Spleen (tissue), 11 donors: ENCODE measurements around the gene VASN. TPM values are rescaled to one million over a fixed set of nuclear protein-coding genes. Genes with fewer than 3 reads are reported as not detected.

Source experiments
- DNase-seq: peaks from one replicate; pipeline ENCODE4 v3.0.0-alpha.2; 2020
- H3K27ac ChIP-seq, 8 donors: fragments of 200-600 bp; sonication (generic) in 7 of 8; 1 replicate in 4 of 8; 2 replicates in 4 of 8; pipeline versions ENCODE4 v1.5.0 to v1.8.0; 2016 to 2021; ENCODE audit warnings: inconsistent platforms in 4 of 8, mild to moderate bottlenecking in 4 of 8, moderate library complexity in 1 of 8
- H3K27me3 ChIP-seq, 7 donors: fragments of 200-600 bp; sonication (generic) in 6 of 7; replicated peaks in 1 of 7; 1 replicate in 4 of 7; 2 replicates in 3 of 7; pipeline versions ENCODE4 v1.5.0 to v1.8.0; 2016 to 2021; ENCODE audit warnings: inconsistent platforms in 3 of 7, mild to moderate bottlenecking in 1 of 7
- H3K36me3 ChIP-seq, 6 donors: fragments of 200-600 bp; sonication (generic) in 5 of 6; 1 replicate in 4 of 6; 2 replicates in 2 of 6; pipeline versions ENCODE4 v1.5.0 to v1.8.0; 2016 to 2021; ENCODE audit warnings: inconsistent platforms in 2 of 6
- H3K4me1 ChIP-seq, 6 donors: fragments of 200-600 bp; sonication (generic) in 5 of 6; 1 replicate in 3 of 6; 2 replicates in 3 of 6; pipeline versions ENCODE4 v1.5.0 to v1.8.0; 2016 to 2021; ENCODE audit warnings: inconsistent platforms in 3 of 6
- H3K4me3 ChIP-seq, 8 donors: fragments of 200-600 bp; sonication (generic) in 7 of 8; 1 replicate in 4 of 8; 2 replicates in 4 of 8; pipeline versions ENCODE4 v1.5.0 to v1.8.0; 2016 to 2021; ENCODE audit warnings: inconsistent platforms in 4 of 8, mild to moderate bottlenecking in 4 of 8, moderate library complexity in 2 of 8
- H3K9me3 ChIP-seq, 8 donors: fragments of 200-600 bp; sonication (generic) in 7 of 8; 1 replicate in 4 of 8; 2 replicates in 4 of 8; pipeline versions ENCODE4 v1.5.0 to v1.8.0; 2016 to 2021; ENCODE audit warnings: inconsistent platforms in 4 of 8
- CTCF ChIP-seq, 11 experiments: fragments of 200-600 bp in 7 of 11; fragments of 450-650 bp in 4 of 11; sonication (generic) in 4 of 11; IDR thresholded peaks in 8 of 11; conservative IDR thresholded peaks in 3 of 11; 1 replicate in 7 of 11; 2 replicates in 4 of 11; pipeline versions ENCODE4 v1.4.0 to v1.8.0; 2016 to 2021; ENCODE audit warnings: antibody characterized with exemption in 11 of 11, inconsistent platforms in 4 of 11, mild to moderate bottlenecking in 1 of 11
- POLR2A ChIP-seq, 3 donors: fragments of 450-650 bp; IDR thresholded peaks; one replicate each; pipeline ENCODE4 v1.5.1; 2017; ENCODE audit warnings: antibody characterized with exemption in 3 of 3, mild to moderate bottlenecking in 1 of 3
- POLR2AphosphoS5 ChIP-seq, 3 donors: sonication (generic); formaldehyde crosslinking; IDR thresholded peaks; one replicate each; pipeline ENCODE4 v1.5.1; 2017; ENCODE audit warnings: antibody characterized with exemption in 3 of 3
- WGBS, 5 donors: extraction: QIAGEN DNeasy Blood & Tissue Kit in 3 of 5; methylation state at CpG; one replicate each; pipeline versions ENCODE4 v1.1.5 to v1.1.7; 2013 to 2018; 5-methylcytosine and 5-hydroxymethylcytosine counted together
- intact Hi-C: fragments of 100-400 bp; cut with DNase I; formaldehyde crosslinking; loops from one replicate; pipeline ENCODE4 v1.15.0; 2023; ENCODE audit warnings: low total_unique reads
- polyA plus RNA-seq, 3 donors: library from polyadenylated mRNA; stranded (reverse); fragments of 200-250 nt; gene quantifications; one replicate each; pipeline ENCODE4 v1.2.1, GENCODE V29; 2013
- total RNA-seq, 7 donors: library from RNA; depleted of rRNA in 3 of 7; stranded (reverse); fragments of >200 nt in 3 of 7; fragmentation: NEBNext Ultra II Directional in 4 of 7; extraction: Animal tissue kit (Norgen Biotek cat#: 25700) in 4 of 7; gene quantifications; one replicate each; pipeline versions ENCODE4 v1.1.0 to v1.2.1, GENCODE V29; 2016 to 2021
- donor health status: healthy with polysubstance abuse.
- donor health status: DM: no; HTN: no; CAD: no; lungs with moderate emphysema.
- donor health status: DM: no; HTN: no; CAD: no.
- donor health status: Bipolar disorder and iron deficiency.
- donor health status: healthy.
- donor health status: DM: no; HTN: no; CAD: no.
- donor health status: DM: yes; HTN: yes; CAD: no.

The VASN gene
- total and polyA plus RNA-seq, 10 donors: 2.0 to 24.9 (median 11.2) TPM

- H3K4me1 ChIP-seq: peaks cover 25 to 79% (median 63%) of the 10 kb centered on the region in 6 donors
- peaks cover 0 to 4% (median 0%) of the 10 kb centered on the region in 6 donors for H3K36me3 ChIP-seq
- no peaks in the 10 kb centered on the region for H3K9me3 ChIP-seq
- intact Hi-C loops: no loop called here
- H3K4me3 ChIP-seq: peak overlapping the region; percentile 16 to 74 (median 37)
- TF ChIP-seq POLR2A (IDR thresholded peaks at IDR 0.05) (no peak), CTCF (IDR thresholded peaks at IDR 0.05 in 8 of 11, conservative IDR thresholded peaks at IDR 0.05 in 3 of 11) (no peak), POLR2AphosphoS5 (IDR thresholded peaks at IDR 0.05) (no peak)
- WGBS, 5 donors: 3 to 6% (median 4%) methylated on average over 4 to 57 of the region's 57 CpGs; no CpG with 5 or more reads in 1 of the 5 donors
- DNase-seq: no peak
- peaks cover 0 to 25% (median 0%) of the 10 kb centered on the region in 7 donors for H3K27me3 ChIP-seq
- peak overlapping the region in 7 of 8 donors; percentile 33 to 78 (median 75) for H3K27ac ChIP-seq
Measured at GRCh38 chr16:4327386-4328045, 44.1 kb upstream of the VASN start.

GRCh38 chr16:4328046-4328781 is 43.4 kb upstream of the VASN start:
- Histone ChIP-seq H3K4me1 (peaks cover 25 to 74% (median 60%) of the 10 kb centered on the region in 6 donors), H3K27ac (peak overlapping the region; percentile 33 to 78 (median 74)), H3K9me3 (no peaks in the 10 kb centered on the region), H3K4me3 (peak overlapping the region; percentile 16 to 74 (median 37)), H3K27me3 (peaks cover 0 to 30% (median 0%) of the 10 kb centered on the region in 7 donors), H3K36me3 (peaks cover 0 to 11% (median 0%) of the 10 kb centered on the region in 6 donors)
- DNase-seq: peak; percentile 90
- 5 to 10% (median 8%) methylated on average over 22 to 30 of the region's 30 CpGs for WGBS, 5 donors
- TF ChIP-seq POLR2A (IDR thresholded peaks at IDR 0.05): no peak
- peak; percentile 9 to 73 (median 54) for TF ChIP-seq CTCF (IDR thresholded peaks at IDR 0.05 in 8 of 11, conservative IDR thresholded peaks at IDR 0.05 in 3 of 11)
- TF ChIP-seq POLR2AphosphoS5 (IDR thresholded peaks at IDR 0.05): peak; percentile 21 to 68 (median 65)
- intact Hi-C loops: no loop called here

GRCh38 chr16:4328782-4329775 is 42.6 kb upstream of the VASN start:
- 51 to 64% (median 54%) methylated on average over 12 to 17 of the region's 17 CpGs for WGBS, 5 donors
- DNase-seq: no peak
- TF ChIP-seq POLR2A (IDR thresholded peaks at IDR 0.05) (no peak), POLR2AphosphoS5 (IDR thresholded peaks at IDR 0.05) (no peak), CTCF (IDR thresholded peaks at IDR 0.05 in 8 of 11, conservative IDR thresholded peaks at IDR 0.05 in 3 of 11) (no peak)
- H3K9me3 ChIP-seq: no peaks in the 10 kb centered on the region
- peaks cover 19 to 65% (median 56%) of the 10 kb centered on the region in 6 donors for H3K4me1 ChIP-seq
- H3K36me3 ChIP-seq: peaks cover 0 to 14% (median 0%) of the 10 kb centered on the region in 6 donors
- peaks cover 0 to 33% (median 0%) of the 10 kb centered on the region in 7 donors for H3K27me3 ChIP-seq
- intact Hi-C loops: no loop called here
- peak overlapping the region; percentile 33 to 78 (median 74) for H3K27ac ChIP-seq
- peak overlapping the region in 1 of 8 donors; percentile 74 for H3K4me3 ChIP-seq
